Astrocyte of the hippocampus (primary cell): Measurements from ENCODE around the gene CTSO.
A peak's percentile ranks its signal among the peaks of the same experiment; 100 is the strongest.
"Not testable (repeated sequence)": the region's sequence is repeated elsewhere in the genome, so short reads cannot be mapped to it uniquely, and the experiment has no call there.

Source experiments
- DNase-seq: peaks from one replicate; pipeline ENCODE4 v3.0.0; 2011; ENCODE audit warnings: low read depth, low spot score

The CTSO gene

DNA sequence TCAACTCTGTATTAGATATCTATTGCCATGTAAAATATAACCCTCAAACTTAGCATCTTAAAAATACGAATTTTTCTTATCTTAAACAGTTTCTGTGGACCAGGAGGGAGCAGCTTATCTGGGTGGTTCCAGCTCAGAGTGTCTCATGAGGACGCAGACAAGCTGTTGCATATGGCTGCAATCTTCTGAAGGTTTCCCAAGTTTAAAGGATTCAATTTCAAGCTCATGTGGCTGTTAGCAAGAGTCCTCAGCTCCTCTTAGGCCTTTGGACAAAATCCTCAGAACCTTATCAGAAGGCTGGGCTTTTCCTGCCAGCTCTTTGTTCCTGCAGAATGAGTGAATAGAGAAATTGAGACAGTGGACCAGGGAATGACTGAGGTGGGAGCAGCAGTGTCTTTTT lies 2.8 kb upstream of the CTSO start:
- DNase-seq: no peak

GRCh38 chr4:155954939-155955338 lies 1.3 kb upstream of the CTSO start:
- no peak for DNase-seq

- no peak for DNase-seq
Measured at GRCh38 chr4:155954118-155954685, 536 bp upstream of the CTSO start.

GRCh38 chr4:155952501-155952901 lies 1.2 kb downstream of the CTSO start:
- peak; percentile 30 for DNase-seq

DNA sequence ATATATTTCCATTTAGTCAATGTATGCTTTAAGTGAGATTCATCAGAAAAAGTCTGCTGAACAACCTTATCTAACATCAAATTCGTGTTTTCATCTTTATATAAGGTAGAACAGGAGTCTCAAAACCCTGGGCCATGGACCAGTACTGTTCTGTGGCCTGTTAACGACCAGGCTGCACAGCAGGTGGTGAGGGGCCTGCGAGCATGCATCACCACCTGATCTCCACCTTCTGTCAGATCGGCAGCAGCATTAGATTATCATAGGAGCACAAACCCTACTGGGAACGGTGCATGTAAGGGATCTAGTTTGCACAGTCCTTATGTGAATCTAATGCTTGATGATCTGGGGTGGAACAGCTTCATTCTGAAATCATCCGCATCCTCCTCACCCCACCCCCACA lies 3.2 kb downstream of the CTSO start:
- no peak for DNase-seq

GRCh38 chr4:155948541-155948940 lies 5.1 kb downstream of the CTSO start:
- DNase-seq: peak; percentile 78

DNA sequence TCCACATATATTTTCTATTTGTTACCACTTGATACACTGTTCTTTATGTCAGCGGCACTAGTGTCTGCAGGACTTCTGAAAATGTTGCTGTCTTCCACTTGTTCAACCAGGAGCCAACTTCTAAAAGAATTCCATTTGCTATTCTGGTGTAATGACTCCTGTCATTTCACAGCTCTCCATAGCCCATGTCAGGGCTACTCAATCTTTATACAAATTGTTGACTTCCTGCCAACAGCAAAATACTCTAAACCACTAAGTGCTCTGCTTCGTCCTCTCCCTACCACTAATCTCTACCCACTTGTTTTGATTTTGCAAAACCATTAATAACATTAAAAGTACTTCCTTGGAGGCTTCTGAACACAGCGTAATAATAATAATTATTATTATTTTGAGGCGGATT lies 7.2 kb downstream of the CTSO start:
- DNase-seq: peak; percentile 82

DNA sequence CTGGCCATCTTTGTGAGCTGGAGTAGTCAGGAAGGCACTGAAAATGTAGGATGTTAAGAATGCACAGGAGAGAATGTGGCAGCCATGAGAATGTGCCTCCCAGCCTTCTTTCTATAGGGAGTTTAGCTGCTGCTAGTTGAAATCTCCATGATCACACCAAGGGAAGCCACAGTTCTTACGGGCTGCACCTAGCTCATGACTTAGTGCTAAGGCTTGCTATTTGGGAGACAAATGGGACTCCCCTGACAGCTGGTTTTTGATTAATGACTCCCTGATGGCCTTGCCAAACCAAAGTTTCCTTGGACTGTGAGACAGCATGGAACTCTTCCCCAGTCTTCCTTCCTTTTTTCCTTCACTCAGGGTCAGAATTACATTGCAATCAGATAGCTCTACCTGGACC lies 9.2 kb downstream of the CTSO start:
- DNase-seq: peak; percentile 41

GRCh38 chr4:155943605-155944291 lies 9.9 kb downstream of the CTSO start:
- no peak for DNase-seq

DNA sequence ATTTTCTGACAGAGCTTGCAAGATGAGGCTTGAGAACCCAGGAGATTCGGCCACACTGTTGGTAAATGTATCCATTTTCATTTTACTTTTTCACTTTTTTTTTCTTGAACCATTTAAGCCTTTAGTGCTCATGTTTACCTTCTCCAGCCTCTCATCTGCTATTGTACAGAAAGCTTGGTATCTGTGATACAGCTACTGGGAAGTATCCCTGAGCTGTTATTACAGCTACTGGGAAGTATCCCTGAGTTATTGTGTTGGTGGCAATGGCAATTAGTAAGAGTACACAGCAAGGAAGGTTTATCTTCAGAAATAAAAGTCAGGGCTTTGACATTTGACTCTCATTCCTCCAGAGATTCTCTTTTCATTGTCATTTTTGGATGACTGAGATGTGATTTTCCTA lies 11.8 kb downstream of the CTSO start:
- DNase-seq: no peak

DNA sequence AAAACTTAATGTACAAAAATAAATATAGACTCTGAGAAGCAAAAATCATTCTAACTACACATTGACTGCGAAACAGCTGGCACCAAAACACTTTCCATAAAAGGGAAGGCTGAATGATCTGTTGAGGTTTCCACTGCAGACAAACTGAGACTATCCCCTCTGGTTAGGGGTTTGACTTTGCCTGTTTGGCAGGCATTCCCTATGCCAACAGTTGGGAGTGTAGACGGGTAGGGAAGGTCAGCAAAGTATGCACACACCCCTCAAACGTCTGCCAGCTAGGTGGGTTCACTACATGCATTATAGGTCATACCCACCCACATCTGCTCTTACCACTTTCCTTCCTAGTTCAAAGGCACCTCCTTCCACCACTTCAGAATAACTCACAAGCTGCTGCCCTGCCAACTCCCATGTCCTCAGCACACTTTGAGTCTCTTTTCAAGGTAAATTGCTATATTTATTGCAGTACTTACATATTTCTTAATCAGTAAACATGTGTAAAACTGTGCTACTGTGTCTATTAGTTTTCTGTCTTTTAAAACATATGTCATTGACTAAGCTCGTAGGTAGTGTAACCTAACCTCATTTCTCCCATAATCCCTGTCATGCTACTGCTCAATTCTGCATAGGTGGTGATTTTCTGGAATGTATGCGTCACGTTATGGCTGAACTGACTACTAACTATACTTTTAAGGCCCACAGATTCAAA lies 12.4 kb downstream of the CTSO start:
- DNase-seq: no peak

DNA sequence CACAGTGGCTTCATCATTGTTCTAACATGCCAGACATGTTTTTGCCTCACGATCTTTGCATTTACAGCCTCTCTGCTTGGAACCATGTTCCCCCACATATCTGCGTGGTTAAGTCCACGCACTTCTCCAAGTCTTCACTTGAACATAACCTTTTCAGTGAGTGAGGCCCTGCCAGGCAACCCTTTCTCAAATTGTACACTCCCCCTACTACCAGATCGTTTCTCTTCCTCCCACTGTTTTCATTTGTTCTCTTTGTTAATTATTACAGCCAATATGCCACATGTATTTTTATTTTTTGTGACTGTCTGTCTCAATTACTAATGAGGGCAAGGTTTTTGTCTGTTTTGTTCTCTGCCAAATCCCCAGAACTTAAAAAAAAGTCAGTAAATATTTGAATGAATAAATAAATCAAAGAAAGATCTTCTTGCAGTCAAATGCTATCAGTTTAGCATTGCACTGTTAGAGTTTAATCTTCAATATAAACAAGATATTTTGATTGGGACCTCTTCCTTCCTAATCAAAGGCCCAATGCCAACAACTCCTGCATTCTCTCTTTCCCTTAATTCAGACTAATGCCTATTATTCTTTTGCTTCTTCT lies 18.2 kb downstream of the CTSO start:
- no peak for DNase-seq

DNA sequence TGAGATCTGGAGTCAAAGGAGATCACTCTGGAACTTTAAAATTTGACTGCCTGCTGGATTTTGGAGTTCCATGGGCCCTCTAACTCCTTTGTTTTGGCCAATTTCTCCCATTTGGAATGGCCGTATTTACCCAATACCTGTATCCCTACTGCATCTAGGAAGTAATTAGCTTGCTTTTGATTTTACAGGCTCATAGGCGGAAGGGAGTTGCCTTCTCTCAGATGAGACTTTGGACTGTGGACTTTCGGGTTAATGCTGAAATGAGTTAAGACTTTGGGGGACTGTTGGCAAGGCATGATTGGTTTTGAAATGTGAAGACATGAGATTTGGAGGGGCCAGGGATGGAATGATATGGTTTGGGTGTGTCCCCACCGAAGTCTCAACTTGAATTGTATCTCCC lies 19.0 kb downstream of the CTSO start:
- not testable (repeated sequence) for DNase-seq

- no peak for DNase-seq
Measured at GRCh38 chr4:155931634-155932033, 22.0 kb downstream of the CTSO start.

DNA sequence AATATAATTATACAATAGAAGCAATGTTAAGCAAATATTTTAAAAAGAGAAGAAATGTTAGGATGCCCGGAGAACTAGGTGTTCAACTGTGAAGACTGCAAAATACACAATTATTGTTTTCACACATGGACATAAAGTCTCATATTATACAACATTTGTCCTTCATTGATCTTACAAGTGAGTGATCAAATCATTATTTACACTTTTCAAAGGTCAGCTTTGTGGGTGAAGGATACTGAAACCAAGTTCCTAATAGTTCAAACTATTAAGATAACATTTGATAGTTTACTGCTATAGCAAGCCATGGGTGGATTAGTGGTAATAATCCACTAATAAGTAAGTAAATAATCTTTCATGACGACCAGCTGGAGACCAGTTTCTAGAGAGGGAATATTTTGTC lies 23.3 kb downstream of the CTSO start:
- no peak for DNase-seq

DNA sequence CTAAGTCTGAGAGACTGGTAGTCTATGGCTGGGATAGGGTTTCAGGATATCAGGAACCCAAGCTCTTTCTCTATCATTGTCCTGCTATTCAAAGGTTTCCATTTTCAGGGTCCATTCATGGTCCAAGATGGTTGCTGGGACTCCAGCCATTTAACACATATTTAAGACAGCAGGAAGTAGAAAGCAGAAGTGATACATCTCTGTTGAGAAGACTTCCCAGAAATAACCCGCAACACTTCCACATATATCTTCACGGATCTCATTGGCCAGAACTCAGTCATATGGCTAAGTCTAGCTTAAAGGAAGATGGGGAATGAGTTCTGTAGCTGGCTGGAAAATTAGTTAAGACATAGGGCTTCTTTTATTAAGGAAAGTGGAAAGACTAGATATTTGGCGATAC lies 23.8 kb downstream of the CTSO start:
- no peak for DNase-seq

DNA sequence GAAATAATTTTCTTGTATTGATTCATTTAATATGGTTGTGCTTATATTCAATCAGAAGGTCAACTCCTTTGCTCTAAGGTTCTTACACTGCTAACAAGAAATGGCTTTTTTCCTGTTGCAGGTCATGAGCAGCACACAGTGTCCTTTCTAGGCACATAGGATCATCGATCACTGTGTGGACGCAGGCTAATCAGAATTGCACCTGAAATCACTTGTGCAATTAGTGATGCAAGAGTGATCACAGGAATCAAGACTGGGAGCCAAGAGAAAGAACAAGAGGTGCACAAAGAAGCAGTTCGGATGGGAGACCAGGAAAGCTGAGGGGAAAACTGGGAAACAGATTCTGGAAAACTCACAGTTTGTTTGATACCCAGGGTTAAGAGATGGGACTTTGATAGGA lies 29.0 kb downstream of the CTSO start:
- DNase-seq: no peak

DNA sequence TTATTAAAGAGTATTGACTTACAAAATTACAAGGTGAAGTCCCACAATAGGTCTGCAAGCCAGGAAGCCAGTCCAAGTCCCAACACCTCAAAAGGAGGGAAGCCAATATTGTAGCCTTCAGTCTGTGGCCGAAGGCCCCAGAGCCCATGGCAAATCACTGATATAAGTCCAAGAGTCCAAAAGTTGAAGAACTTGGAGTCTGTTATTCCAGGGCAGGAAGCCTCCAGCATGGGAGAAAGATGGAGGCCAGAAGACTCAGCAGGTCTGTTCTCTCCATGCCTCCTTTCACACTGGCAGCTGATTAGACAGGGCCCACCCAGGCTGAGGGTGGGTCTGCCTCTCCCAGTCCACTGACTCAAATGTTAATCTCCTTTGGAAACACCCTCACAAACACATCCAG lies 32.1 kb downstream of the CTSO start:
- DNase-seq: no peak

- peak; percentile 41 for DNase-seq
Measured at GRCh38 chr4:155914782-155915181, 38.9 kb downstream of the CTSO start.

DNA sequence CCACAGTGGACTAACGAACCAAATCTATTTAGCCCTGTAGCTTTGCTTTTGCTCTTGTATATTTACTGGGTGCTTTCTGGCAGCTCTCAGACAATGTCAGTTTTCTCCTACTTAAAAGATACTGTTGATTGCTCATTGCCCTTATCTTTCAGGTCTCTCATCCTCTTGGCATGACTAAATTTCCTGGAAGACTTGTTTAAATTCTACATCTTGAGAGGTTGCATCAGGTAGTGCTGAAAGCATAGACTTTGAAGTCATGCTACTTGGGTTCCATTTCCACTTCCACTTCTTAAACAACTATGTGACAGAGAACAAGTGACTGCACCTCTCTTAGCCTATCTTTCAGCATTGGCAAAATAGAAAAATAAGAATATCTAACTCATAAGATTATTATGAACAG lies 41.8 kb downstream of the CTSO start:
- no peak for DNase-seq

DNA sequence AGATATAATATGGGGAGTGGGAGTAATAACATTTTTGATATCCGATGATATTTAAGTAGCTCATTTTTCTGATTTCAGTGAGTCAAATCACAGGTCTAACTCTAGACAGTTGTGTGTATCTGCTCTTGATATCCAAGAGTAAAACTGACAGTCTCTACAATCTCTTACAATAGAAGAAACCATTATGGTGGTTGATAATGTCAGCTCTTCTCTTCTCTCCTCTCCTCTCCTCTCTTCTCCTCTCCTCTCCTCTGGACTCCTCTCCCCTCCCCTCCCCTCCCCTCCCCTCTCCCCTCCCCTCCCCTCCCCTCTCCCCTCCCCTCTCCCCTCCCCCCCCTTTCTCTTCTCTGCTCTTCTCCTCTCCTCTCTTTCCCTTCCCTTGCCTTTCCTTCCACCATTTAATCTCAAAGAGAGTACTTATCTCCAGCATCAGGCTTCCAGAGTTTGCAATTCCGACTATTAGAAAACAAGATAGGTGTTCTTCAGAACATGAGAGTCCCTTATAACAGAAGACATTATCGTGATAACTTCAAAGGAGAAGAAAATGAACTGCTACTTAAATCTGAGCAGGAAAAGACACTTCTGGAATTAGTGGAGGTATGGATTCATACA lies 43.9 kb downstream of the CTSO start:
- DNase-seq: no peak
